Stomach (tissue), 4 donors: ENCODE data around the gene TMX2.

Source experiments
- CTCF ChIP-seq, 7 experiments: fragments of 450-650 bp in 4 of 7; fragments of 200-600 bp in 3 of 7; sonication (generic) in 3 of 7; IDR thresholded peaks; one replicate each; pipeline ENCODE4 v1.5.1; 2016 to 2019; ENCODE audit warnings: antibody characterized with exemption in 7 of 7, control low read depth in 2 of 7, mild to moderate bottlenecking in 1 of 7
- POLR2A ChIP-seq, 4 donors: fragments of 450-650 bp; IDR thresholded peaks; one replicate each; pipeline ENCODE4 v1.6.1; 2016; ENCODE audit warnings: antibody characterized with exemption in 4 of 4, control low read depth in 2 of 4, mild to moderate bottlenecking in 1 of 4, moderate library complexity in 1 of 4

GRCh38 chr11:57727185-57727584, 14.8 kb downstream of the TMX2 start:
- TF ChIP-seq CTCF (IDR thresholded peaks at IDR 0.05) (no peak), POLR2A (IDR thresholded peaks at IDR 0.05) (no peak)
